ENCODE measurements around the gene DPCD.

The DPCD gene

DNA sequence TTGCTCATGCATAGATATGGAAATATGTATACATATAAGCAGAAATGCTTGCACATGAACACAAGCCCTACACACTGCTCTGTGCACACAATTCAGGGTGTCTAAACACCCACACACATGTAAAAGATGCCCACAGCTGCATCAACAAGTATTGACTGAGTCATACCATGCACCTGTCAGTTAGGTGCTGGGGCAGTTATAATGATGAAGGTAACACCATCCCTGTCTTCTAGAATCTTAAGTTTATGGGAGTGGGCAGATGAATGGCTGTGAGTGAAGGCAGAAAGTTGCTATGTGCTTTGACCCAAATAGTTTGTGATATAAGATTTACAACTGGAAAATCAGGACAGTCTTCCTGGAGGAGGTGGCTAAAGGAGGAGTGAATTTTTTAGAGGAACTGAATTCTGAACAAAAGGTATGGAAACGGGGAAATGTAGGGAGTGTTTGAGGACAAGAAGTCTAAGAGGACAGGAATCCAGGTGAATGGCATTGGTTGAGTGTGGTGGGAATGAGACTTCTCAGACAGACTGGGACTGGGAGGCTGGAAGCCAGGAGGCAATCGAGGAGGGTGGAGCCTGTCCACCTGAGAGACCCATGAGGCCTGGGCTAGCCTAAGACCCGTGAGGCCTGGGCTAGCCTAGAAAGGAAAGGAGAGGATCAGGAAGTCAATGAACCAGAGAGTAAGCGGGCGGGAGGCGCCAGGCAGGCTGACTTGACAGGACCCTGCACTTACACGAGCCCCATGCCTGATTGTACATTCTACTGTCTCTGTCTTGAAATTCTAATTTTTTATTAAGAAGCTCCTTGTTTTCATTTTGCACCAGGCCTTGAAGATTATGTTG, 20.7 kb upstream of the DPCD start:
- DNase-seq: peak; percentile 13

DNA sequence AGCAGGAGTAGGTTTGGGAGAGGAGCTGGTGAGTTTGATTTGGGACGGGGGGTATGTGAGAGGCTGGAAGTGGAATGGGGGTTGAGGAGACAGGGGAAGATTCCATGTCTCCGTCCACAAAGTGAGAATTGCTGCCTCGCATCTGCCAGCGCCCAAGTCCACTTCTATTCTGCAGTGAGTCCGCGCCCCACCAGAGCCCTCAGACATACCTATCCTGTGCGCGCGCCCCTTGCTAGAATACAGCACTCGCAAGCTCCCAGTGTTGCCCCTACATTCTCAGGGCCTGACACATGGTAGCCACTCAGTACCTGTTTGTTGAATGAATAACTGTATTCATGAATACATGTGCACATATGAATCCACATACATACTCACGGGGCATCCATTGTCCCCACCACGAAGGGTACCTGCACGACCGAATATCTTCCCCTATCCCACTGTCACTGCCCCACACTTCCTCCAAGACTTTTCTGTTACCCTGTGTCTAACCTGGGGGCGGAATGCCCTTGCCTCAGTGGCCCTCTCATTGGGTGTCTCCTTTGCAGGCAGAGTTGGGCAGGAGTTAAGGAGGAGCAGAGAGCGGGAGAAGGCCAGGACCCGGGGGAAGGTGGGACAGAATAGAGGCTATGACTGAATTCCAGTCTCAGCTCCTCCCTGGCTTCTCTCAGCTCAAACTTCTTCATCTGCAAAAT, 19.9 kb upstream of the DPCD start:
- DNase-seq: peak; percentile 15

DNA sequence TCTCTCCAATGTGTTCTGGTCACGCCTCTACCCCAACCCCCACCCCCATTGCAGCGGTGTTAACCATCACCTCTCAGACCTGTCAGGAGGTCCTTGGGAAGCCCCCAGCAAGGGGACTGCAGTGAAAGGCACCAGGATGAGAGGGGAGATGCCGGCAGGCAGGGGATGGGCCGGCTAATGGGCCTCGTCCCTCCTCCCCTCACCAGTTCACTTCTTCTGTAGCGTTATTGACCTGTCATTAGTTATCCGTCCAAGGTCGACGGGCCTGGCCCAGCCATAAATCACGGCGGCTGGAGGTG, 18.8 kb upstream of the DPCD start:
- peak; percentile 25 for DNase-seq

DNA sequence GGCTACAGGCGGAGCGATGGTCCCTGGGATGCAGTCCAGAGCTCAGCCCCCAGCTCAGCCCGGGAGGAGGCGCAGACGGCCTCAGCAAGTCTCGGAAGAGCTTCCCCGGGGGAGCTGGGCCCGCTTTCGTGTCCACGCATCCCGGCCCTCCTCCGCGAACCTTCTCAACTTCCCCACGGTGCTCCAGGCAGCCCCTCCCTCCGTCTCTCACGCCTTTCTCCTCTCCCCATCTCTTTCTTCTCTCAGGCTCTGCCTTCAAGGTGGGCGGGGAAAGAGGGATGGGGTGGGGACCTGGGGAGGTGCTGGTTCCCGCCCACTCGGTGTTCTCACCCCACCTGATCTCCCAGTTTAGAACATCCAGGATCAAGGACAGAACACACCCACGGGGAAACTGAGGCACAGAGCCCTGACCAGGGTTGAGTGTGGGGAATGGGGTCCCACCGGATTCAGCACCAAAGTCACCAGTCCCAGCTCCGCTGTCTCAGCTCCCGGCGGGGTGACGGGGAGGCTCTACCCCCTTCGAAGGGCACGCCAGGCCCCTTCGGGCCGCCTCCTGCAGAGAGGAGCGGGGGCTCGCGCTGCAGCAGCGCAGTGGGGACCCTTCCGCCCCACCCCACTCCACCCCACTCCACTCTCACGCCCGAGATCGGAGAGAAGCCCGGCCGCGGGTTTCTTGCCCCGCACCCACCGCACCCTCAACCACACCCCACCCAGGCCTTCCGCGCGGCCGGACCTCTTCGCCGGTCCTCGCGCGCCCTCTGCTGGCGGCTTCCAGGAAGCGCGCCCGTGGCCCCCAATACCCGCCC, 18.3 kb upstream of the DPCD start:
- DNase-seq: peak; percentile 88

DNA sequence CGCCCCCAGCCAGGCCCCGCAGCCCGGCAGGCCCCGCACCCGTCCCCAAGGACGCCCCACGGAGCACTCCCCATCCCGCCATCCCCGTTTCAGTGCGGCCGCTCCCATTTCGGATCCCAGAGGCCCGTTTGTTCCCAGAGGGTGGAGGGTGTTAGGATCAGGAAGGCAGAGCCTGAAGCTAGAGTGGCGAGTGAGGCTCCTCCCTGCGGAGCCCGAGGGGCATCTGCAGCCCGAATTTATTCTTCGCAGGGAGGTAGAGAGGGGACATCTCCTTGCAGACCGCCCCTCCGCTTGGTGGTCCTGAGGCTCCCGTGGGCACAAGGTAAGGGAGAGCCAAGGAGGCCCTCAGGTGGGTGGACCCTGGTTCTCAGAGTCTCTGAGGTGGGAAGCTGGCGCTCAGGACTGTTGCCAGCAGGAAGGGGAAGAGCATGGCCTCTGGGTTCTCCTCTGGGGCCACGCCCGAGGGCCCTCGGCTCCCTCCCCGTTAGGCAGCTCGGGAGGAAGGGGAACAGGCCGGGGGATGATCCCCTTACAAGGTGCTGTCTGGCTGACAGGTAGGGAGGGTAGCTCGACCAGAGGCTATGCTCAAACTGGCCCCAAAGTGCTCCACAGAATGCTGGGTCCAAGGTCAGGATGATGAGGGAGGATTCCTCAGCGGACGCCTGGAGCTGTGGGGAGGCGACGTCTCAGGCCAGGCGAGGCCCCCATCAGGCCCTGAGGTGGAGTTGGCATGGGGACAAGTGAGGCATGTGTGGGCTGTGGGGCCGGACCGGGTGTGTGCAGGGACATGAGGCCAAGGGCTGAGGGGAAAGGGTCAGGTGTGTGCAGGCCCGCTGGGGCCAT, 17.5 kb upstream of the DPCD start:
- peak; percentile 43 for DNase-seq

DNA sequence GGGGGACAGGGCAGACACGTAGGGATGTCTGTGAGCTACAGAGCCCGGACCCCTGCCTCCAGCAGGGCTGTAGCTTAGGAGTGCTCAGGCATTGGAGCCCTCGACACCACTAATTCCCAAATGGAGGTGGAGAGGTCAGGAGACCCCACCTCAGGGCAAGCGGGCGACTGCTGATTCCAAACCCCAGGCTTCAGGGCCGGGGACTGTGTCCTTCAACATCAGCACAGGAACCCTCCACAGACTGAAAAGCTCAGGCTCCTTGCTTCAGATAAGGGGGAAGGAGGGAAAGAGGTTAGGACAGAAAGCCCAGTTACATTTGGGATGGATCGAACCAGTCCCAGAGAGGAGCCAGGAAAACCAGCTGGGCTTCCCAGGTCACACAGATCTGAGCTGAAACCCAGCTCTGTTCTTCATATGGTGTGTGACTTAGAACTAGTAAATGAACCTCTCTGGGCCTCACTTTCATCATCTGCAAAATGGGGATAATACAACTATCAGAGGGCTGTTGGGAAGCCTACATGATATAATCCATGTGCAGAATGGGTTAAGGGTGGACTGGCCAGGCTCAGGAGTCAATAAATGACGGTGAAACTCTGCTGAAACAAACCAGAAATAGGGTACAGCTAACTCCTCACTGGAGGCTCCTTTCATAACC, 16.7 kb upstream of the DPCD start:
- DNase-seq: no peak

DNA sequence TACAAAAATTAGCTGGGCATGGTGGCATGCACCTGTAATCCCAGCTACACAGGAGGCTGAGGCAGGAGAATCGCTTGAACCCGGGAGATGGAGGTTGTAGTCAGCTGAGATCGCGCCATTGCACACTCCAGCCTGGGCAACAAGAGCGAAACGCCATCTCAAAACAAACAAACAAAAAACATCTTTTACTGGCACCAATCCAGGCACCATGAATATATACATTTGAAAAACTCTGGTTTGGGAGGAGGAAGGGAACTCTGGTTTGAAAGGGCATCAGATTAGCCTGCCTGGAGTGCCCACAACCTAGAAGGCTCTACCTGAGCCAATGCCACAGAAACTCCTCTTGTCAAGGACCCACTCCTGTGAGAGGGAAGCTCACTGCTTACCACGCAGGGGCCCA, 16.0 kb upstream of the DPCD start:
- no peak for DNase-seq

DNA sequence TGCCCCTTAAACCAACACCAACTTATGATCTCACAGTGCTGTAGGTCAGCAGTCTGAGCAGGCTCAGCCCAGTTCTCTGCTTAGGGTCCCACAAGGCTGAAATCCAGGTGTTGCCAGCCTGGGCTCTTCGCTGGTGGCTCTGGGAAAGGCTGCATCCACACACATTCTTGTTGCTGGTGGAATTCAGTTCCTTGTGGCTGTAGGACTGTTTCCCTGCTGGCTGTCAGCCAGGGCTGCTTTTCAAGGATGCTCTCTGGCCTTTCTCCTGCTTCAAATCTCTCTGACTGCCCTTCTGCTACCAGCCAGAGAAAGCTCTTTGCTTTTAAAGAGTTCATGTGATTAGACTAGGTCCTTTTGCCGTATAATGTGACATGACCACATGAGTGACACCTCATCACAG, 15.3 kb upstream of the DPCD start:
- no peak for DNase-seq

DNA sequence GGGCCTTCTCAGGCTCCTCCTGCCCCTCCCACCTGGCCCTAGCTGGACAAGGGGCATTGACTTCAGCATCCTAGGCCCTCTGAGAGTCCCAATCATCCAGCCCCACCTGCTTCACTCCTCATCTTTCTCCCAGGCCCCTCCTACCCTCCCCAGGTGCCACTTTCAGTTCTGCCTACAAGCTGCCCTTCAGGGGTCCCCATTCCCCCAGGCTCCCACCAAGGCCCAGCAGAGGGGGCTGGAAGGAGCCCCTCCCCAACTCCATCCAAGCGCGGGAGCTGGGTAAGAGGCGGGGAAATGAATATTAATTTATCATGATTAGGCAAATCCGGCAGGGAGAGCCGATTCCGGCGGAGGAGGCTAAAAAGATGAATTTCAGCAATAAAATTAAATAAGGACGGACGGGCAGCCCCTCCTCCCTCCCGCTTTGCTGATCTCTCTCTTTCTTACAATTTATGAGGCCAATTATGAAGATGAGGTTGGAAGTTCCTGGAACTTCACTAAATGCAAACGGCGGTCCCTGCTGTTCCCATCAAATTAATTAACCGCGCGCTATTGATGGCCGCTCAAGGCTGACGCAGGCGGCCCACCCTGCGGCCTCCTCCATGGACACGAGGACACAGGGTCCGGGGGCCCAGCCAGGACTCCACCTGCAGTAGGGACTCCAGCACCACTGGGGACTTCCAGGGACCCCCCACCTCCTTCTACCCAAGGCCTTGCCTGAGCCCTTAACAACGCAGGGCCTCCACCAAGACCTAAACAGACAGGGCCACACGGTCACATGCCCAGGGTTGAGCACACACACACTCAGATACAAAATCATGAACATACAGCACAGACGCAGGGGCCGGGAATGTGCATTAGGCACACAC, 14.0 kb upstream of the DPCD start:
- no peak for DNase-seq

DNA sequence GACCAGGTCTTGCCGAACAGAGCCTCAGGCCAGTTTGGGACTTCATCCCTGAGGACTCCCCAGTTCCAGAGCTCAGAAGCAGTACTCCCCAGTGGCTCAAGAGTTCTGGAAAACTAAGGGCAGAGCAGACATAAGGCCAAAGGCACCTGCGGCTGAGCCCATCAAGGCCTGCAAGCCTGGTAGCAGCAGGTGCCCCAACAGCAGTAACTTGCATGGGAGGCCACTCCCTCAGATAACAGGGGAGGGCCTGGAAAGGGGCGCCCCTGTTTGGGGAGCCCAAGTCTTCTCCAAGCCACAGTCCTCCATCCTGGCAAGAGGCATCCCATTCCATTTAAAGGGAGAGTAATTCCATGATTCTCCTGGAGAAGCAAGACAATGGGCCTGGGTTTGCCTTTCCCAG, 13.0 kb upstream of the DPCD start:
- DNase-seq: no peak

DNA sequence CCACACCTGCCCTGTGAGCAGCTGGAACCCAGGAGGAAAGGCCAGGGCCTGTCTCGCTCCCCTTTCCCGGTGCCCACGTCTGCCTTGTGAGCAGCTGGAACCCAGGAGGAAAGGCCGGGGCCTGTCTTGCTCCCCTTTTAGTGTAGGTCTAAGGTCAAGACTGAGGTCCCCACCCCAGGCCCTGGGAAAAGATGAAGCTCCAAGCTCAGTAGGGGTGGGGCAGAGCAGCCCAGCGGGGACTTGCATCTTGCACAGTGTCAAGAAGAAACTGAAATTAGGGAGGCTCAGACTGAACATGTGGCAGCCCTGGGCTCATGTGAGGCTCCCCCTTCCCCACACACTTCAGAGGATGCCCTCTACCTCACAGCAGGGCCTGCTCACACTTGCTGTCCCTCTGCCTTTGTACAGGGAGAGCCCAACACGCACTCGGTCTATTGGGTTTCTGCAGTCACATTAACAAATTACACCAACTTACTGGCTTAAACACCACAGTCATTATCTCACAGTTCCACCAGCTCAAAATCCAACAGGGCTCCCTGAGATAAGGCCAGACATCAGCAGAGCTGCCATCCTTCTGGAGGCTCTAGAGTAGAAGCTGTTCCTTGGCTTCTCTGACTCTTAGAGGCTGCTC, 12.4 kb upstream of the DPCD start:
- DNase-seq: no peak

DNA sequence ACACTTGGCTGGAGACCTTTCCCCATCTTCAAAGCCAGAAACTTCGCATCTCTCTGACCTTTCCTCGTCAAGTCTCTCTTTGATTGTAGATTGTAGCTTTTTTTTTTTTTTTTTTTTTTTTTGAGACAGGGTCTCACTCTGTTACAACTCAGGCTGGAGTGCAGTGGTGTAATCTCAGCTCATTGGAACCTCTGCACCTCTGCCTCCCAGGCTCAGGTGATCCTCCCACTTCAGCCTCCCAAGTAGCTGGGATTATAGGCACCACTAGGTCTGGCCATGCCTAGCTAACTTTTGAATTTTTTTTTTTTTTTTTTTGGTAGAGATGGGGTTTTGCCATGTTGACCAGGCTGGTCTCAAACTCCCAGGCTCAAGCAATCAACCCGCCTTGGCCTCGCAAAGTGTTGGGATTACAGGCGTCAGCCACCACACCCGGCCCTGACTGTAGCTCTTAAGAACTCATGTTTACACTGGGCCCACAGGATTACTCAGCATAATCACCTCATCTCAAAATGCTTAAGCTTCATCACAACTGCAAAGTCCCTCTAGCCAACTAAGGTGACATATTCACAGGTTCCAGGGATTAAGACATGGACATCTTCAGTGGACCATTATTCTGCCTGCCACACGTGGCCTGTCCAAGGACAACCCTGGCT, 11.8 kb upstream of the DPCD start:
- DNase-seq: no peak

DNA sequence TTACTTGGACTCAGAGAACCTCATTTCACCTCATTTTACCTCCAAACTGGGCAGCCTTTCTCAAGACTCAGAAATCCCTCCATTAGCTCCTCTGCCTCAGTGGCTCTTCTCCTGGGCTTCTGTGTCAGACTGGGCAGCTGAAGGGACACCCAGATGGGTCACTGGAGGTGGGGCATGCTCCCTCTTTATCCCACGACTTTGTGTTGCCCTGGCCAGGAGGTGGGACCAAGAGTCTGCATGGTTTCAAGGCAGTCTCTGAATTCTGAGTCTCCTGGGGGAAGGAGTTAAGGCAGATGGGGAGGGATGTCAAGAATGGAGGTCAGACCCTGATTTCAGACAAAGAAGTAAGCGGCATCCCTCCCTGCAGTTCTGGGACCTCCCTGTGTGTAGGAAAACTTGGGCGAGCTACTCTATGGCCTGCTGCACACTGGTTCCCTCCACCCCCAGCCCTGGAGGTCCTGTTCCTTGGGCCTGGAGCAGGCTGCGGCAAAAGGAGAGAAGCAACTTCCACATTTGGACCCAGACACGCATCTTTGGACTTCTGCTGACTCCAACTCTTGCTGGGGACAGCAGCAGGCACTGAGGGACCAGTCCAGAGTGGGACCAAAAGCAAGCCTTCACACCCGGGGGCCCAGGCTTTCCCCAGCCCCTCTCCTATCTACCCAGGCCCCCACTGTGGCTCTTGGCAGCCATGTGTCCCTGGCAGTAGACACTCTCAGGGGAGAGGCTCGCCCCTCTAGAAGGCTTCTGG, 10.8 kb upstream of the DPCD start:
- no peak for DNase-seq

DNA sequence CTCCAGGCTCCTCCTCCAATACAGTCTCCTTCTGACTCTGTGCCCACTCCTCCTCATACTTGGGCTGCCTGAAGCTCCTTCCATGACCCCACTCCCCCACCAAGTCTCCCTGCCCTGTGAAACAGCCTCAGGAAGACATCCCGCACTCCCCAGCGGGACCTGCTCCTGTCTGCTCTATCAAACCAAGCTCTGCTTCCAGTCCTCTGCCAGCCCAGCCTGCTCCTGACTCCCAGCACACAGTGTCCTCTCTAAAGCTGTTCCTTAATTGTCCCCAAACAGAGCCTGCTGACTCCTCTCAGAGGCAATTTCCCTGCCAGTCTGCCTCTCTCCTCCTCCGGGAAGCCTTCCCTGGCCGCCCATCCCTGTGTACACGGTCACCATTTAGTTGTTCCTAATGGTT, 9.9 kb upstream of the DPCD start:
- DNase-seq: no peak

DNA sequence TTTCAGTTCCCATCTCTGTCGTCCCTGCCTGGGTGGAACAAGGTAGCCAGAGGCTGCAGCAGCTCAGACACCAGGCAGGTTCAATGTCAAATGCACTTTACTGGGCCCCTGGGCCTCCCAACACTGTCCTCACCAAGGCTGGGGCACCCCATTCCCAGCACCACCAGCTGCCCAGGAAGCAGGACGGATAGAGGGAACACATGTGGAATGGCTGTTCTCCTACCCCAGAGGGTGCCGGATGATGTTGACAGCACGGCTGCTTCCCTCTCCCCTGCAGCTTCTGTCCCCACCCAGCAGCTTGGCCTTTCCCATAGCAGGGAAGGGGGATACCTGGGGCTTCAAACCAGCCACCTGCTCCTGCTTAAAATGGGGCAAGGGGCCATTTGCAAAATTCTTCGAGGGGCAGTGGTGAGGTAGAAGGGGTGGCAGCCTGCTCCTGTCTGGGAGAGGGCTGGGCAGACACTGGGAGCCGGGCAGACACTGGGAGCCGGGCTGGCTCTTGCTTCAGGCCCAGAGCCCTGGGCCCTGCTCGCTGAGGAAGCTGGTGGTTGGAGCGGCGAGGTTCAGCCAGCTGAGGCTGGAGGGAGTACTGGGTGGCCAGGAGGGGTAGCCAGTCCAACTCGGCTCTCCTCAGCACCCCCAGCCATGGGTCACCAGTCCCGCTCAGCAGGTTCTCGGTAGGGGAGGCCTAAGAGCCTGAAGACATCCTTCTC, 9.2 kb upstream of the DPCD start:
- DNase-seq: no peak

DNA sequence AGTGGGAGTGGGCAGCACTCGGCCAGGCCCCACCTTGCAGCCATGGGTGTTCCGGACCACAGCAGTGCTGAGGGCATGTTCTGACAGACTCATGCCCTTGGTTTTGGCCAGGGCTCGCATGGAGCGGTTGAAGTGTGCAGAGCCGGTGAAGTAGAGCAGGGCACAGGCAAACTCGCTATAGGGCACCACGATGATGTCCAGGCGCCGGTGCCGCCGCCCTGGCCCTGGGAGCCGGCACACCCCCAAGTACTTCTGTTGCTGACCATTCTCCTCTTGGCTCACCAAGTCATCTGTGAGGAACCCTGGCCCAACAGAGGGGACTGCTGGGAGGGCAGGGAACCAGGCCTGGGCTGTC, 8.6 kb upstream of the DPCD start:
- DNase-seq: no peak

DNA sequence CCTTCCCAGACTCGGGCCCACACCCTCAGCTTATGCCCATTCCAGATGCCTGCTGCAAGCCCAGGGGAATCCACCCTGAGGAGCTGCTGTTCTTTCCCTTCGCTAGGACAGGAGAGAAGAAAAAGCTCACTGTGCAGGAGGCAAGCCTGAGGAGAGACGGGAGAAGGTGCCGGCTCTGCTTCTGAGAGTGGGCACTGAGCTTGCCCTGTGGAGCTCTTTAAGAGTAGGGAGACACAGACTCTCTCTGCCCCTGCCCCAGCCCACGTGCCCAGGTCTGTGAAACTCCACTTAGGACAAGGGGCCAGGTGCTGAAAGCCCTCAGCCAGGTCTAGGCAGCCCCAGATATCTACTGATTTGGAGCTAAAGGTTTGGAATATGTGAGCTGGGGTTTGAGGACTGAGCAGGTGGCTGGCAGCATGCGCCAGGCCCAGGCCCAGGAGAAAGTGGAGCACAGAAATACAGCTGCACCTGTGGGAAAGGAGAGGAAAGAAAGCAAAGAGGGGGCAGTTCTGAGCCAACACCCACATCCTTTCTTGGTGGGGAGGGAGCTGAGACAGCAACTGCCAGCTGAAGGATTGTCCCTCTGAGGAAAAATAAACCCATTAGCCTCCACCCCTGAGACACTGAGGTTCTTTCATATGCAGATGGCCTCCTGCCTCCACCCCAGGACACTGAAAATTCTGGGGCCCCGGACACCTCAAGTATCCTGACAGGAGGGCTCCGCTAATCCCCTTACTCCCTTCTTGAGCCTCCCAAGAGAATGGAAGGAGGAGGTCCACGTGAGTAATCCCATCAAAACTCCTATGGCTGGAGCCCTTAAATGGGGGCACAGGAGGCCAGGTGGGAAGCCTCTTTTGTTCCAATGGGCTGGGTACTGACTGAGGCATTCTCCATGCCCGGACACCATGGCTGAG, 7.4 kb upstream of the DPCD start:
- no peak for DNase-seq

DNA sequence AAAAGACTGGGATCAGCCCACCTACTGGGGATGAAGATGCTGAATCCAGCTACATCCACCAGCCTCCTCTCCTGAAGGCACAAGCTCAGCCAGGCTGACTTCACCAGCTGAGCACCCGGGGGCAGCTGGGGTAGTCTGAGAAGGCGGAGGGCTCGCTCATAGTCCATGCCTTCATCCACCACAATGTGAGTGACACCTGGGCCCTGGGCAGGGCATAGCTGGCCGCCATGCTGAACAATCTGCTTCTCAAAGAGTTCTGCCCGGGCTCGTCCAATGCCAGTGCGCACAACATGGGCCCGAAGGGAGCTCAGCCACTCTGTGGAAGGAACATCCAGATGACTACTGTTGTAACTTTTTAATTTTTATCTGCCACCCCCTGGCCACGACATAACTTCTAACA, 2.3 kb upstream of the DPCD start:
- DNase-seq: no peak
